Epithelial cell of prostate (primary cell): ENCODE results near the gene RPS3.
A peak's percentile ranks its signal among the peaks of the same experiment; 100 is the strongest.
"Not testable (repeated sequence)": the region's sequence is repeated elsewhere in the genome, so short reads cannot be mapped to it uniquely, and the experiment has no call there.

Source experiments
- DNase-seq: peaks from one replicate; pipeline ENCODE4 v3.0.0-alpha.2; 2011; ENCODE audit warnings: low read depth, low spot score
- H3K27ac ChIP-seq: fragments of 450-650 bp; 2 replicates; pipeline ENCODE4 v1.5.1; 2017; ENCODE audit warnings: mild to moderate bottlenecking

Gene RPS3

GRCh38 chr11:75378776-75379175, 20.5 kb upstream of the RPS3 start:
- not testable (repeated sequence) for DNase-seq

GRCh38 chr11:75380245-75380644, 19.1 kb upstream of the RPS3 start:
- DNase-seq, result no peak
- H3K27ac ChIP-seq, result peak overlapping the region; percentile 6

More at GRCh38 chr11:75378776-75379175, 20.5 kb upstream of the RPS3 start:
- not testable (repeated sequence) for H3K27ac ChIP-seq

- H3K27ac ChIP-seq, result peak overlapping the region; percentile 6
- no peak for DNase-seq
Observed at GRCh38 chr11:75380716-75381420, 18.4 kb upstream of the RPS3 start.

- no peak overlapping the region for H3K27ac ChIP-seq
- no peak for DNase-seq
Observed at GRCh38 chr11:75383246-75383645, 16.1 kb upstream of the RPS3 start.

- H3K27ac ChIP-seq, result no peak overlapping the region
- DNase-seq, result no peak
Observed at GRCh38 chr11:75384438-75385080, 14.8 kb upstream of the RPS3 start.

GRCh38 chr11:75386942-75387630, 12.2 kb upstream of the RPS3 start:
- no peak for DNase-seq
- H3K27ac ChIP-seq, result no peak overlapping the region

GRCh38 chr11:75387736-75388294, 11.5 kb upstream of the RPS3 start:
- H3K27ac ChIP-seq, result no peak overlapping the region
- no peak for DNase-seq

- DNase-seq, result no peak
- H3K27ac ChIP-seq, result no peak overlapping the region
Observed at GRCh38 chr11:75388386-75389275, 10.7 kb upstream of the RPS3 start.

- H3K27ac ChIP-seq, result no peak overlapping the region
Observed at GRCh38 chr11:75389276-75389605, 10.1 kb upstream of the RPS3 start.

GRCh38 chr11:75389925-75390324, 9.4 kb upstream of the RPS3 start:
- H3K27ac ChIP-seq, result no peak overlapping the region
- no peak for DNase-seq

More at GRCh38 chr11:75389276-75389605, 10.1 kb upstream of the RPS3 start:
- DNase-seq, result no peak

- no peak overlapping the region for H3K27ac ChIP-seq
- DNase-seq, result no peak
Observed at GRCh38 chr11:75394085-75394840, 5.1 kb upstream of the RPS3 start.

- H3K27ac ChIP-seq, result no peak overlapping the region
- DNase-seq, result no peak
Observed at GRCh38 chr11:75398906-75399305, 412 bp upstream of the RPS3 start.

- peak overlapping the region; percentile 90 for H3K27ac ChIP-seq
- DNase-seq, result no peak
Observed at GRCh38 chr11:75400146-75400865, 988 bp downstream of the RPS3 start.

GRCh38 chr11:75402002-75402773, 2.9 kb downstream of the RPS3 start:
- H3K27ac ChIP-seq, result peak overlapping the region; percentile 90
- no peak for DNase-seq

- peak overlapping the region; percentile 90 for H3K27ac ChIP-seq
- no peak for DNase-seq
Observed at GRCh38 chr11:75403037-75403436, 3.7 kb downstream of the RPS3 start.

GRCh38 chr11:75403983-75404658, 4.8 kb downstream of the RPS3 start:
- DNase-seq, result no peak
- H3K27ac ChIP-seq, result peak overlapping the region; percentile 3

- H3K27ac ChIP-seq, result peak overlapping the region; percentile 7
- no peak for DNase-seq
Observed at GRCh38 chr11:75406338-75406777, 7.0 kb downstream of the RPS3 start.

- no peak overlapping the region for H3K27ac ChIP-seq
- no peak for DNase-seq
Observed at GRCh38 chr11:75408957-75409219, 9.6 kb downstream of the RPS3 start.
